ENCODE measurements around the gene HDLBP.

Gene HDLBP

GRCh38 chr2:241204010-241204384 lies 111.5 kb downstream of the HDLBP start:
- no peak overlapping the region for H3K4me3 ChIP-seq (ENCODE audit: low read depth, low read length)
- TF ChIP-seq CTCF (IDR thresholded peaks at IDR 0.05; ENCODE audit: borderline replicate concordance, insufficient read depth, low read depth, low read length) = no peak

- no peak for TF ChIP-seq CTCF (IDR thresholded peaks at IDR 0.05; ENCODE audit: borderline replicate concordance, insufficient read depth, low read depth, low read length)
- H3K4me3 ChIP-seq (ENCODE audit: low read depth, low read length) = no peak overlapping the region
Observed at GRCh38 chr2:241203218-241204009, 112.1 kb downstream of the HDLBP start.

- no peak overlapping the region for H3K4me3 ChIP-seq (ENCODE audit: low read depth, low read length)
- no peak for TF ChIP-seq CTCF (IDR thresholded peaks at IDR 0.05; ENCODE audit: borderline replicate concordance, insufficient read depth, low read depth, low read length)
Observed at GRCh38 chr2:241202681-241203080, 112.8 kb downstream of the HDLBP start.

GRCh38 chr2:241202268-241202585 lies 113.2 kb downstream of the HDLBP start:
- H3K4me3 ChIP-seq (ENCODE audit: low read depth, low read length) = no peak overlapping the region
- no peak for TF ChIP-seq CTCF (IDR thresholded peaks at IDR 0.05; ENCODE audit: borderline replicate concordance, insufficient read depth, low read depth, low read length)

- H3K4me3 ChIP-seq (ENCODE audit: low read depth, low read length) = no peak overlapping the region
- TF ChIP-seq CTCF (IDR thresholded peaks at IDR 0.05; ENCODE audit: borderline replicate concordance, insufficient read depth, low read depth, low read length) = no peak
Observed at GRCh38 chr2:241201445-241202267, 113.8 kb downstream of the HDLBP start.

- no peak for TF ChIP-seq CTCF (IDR thresholded peaks at IDR 0.05; ENCODE audit: borderline replicate concordance, insufficient read depth, low read depth, low read length)
- no peak overlapping the region for H3K4me3 ChIP-seq (ENCODE audit: low read depth, low read length)
Observed at GRCh38 chr2:241200822-241201395, 114.6 kb downstream of the HDLBP start.
